ENCODE measurements around the gene ECI2. TPM values are rescaled to one million over a fixed set of nuclear protein-coding genes. Genes with fewer than 3 reads are reported as not detected.

ECI2 gene
- total and polyA plus RNA-seq, 2 of the 13 experiments (the other 11 are each of a cell fraction or from before 2014, with no cell fraction given), result 78.5 to 228 TPM

GRCh38 chr6:4172368-4172767, 37.0 kb upstream of the ECI2 start (continued):
- TF ChIP-seq ZHX2 (IDR thresholded peaks at IDR 0.05; ENCODE audit: low read depth) (no peak), ZHX2 (CRISPR knock-in tag; IDR thresholded peaks at IDR 0.05; ENCODE audit: borderline replicate concordance) (no peak), ATM (IDR thresholded peaks at IDR 0.05; ENCODE audit: borderline replicate concordance) (no peak), TFAP4 (IDR thresholded peaks at IDR 0.05; ENCODE audit: borderline replicate concordance, low read depth) (no peak), ZNF850 (CRISPR knock-in tag; conservative IDR thresholded peaks at IDR 0.05) (no peak), E2F1 (CRISPR knock-in tag; IDR thresholded peaks at IDR 0.05) (no peak), MTF2 (CRISPR knock-in tag; IDR thresholded peaks at IDR 0.05; ENCODE audit: borderline replicate concordance) (no peak)

All from HepG2 (cell line).